Measurements from ENCODE around the gene PKD1. TPM values are rescaled to one million over a fixed set of nuclear protein-coding genes. Genes with fewer than 3 reads are reported as not detected.
"Not testable (repeated sequence)": the region's sequence is repeated elsewhere in the genome, so short reads cannot be mapped to it uniquely, and the experiment has no call there.

PKD1 gene
- total RNA-seq, 2 donors from 2014 or later = 205 to 349 TPM

- intact Hi-C loops (cut with DNase I) = no loop called here
- TF ChIP-seq, protein P1, sequence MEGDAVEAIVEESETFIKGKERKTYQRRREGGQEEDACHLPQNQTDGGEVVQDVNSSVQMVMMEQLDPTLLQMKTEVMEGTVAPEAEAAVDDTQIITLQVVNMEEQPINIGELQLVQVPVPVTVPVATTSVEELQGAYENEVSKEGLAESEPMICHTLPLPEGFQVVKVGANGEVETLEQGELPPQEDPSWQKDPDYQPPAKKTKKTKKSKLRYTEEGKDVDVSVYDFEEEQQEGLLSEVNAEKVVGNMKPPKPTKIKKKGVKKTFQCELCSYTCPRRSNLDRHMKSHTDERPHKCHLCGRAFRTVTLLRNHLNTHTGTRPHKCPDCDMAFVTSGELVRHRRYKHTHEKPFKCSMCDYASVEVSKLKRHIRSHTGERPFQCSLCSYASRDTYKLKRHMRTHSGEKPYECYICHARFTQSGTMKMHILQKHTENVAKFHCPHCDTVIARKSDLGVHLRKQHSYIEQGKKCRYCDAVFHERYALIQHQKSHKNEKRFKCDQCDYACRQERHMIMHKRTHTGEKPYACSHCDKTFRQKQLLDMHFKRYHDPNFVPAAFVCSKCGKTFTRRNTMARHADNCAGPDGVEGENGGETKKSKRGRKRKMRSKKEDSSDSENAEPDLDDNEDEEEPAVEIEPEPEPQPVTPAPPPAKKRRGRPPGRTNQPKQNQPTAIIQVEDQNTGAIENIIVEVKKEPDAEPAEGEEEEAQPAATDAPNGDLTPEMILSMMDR (IDR thresholded peaks at IDR 0.05) = no peak
- TF ChIP-seq POLR2AphosphoS5 (IDR thresholded peaks at IDR 0.05) = no peak
- TF ChIP-seq POLR2A (IDR thresholded peaks at IDR 0.05) = no peak
- Histone ChIP-seq H3K9me3 (no peaks in the 10 kb centered on the region), H3K27me3 (replicated peaks; ENCODE audit: insufficient read depth) (no peaks in the 10 kb centered on the region), H3K36me3 (no peaks in the 10 kb centered on the region), H3K4me1 (replicated peaks) (peaks cover 32% of the 10 kb centered on the region), H3K27ac (peak overlapping the region; percentile 84 to 92), H3K4me3 (no peak overlapping the region)
- WGBS = 69% methylated on average over 17 of the region's 17 CpGs
- DNase-seq (ENCODE audit: low spot score) = no peak
Observed at GRCh38 chr16:2122429-2122828, 13.3 kb downstream of the PKD1 start.

DNA sequence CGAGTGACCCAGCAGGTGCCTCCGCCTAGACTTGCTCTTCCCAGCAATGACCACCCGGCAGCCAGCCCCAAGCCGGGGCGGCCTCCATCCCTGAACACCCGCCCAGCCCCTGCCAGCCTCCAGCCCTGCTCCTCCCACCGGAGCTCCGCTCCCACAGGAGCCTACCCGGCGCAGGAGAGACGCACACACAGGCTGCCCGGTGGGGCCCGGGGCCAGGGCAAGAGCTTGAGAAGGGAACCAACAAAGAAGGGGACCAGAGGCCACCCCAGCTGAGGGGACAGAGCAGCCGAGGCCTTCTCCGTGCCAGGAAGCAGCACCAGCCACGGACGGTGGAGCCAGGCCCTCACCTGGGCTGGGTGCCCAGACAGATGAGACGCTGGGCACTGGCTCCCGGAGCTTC is 13.8 kb downstream of the PKD1 start:
- intact Hi-C loops (cut with DNase I) = no loop called here
- Histone ChIP-seq H3K27ac (peak overlapping the region; percentile 84 to 92), H3K27me3 (replicated peaks; ENCODE audit: insufficient read depth) (no peaks in the 10 kb centered on the region), H3K4me1 (replicated peaks) (peaks cover 31% of the 10 kb centered on the region), H3K9me3 (no peaks in the 10 kb centered on the region), H3K36me3 (no peaks in the 10 kb centered on the region), H3K4me3 (no peak overlapping the region)
- WGBS = 19% methylated on average over 18 of the region's 19 CpGs
- DNase-seq (ENCODE audit: low spot score) = peak; percentile 60
- TF ChIP-seq POLR2A (IDR thresholded peaks at IDR 0.05) (no peak), POLR2AphosphoS5 (IDR thresholded peaks at IDR 0.05) (peak; percentile 11)

- intact Hi-C loops (cut with DNase I); H3K4me3 ChIP-seq; H3K36me3 ChIP-seq; H3K9me3 ChIP-seq; H3K27me3 ChIP-seq (replicated peaks; ENCODE audit: insufficient read depth): not testable (repeated sequence)
- 32% methylated on average over 6 of the region's 9 CpGs for WGBS
- Histone ChIP-seq H3K4me1 (replicated peaks) (peaks cover 27% of the 10 kb centered on the region), H3K27ac (peak overlapping the region; percentile 84 to 92)
- TF ChIP-seq, protein P1 (IDR thresholded peaks at IDR 0.05) = peak in 2 of 4 experiments; percentile 38 to 55
- TF ChIP-seq POLR2AphosphoS5 (IDR thresholded peaks at IDR 0.05) = peak; percentile 23
- peak; percentile 49 for DNase-seq (ENCODE audit: low spot score)
Observed at GRCh38 chr16:2121325-2121724, 14.4 kb downstream of the PKD1 start.

- H3K4me1 ChIP-seq (replicated peaks) = peaks cover 11% of the 10 kb centered on the region
- 59% methylated on average over 14 of the region's 35 CpGs for WGBS
- DNase-seq (ENCODE audit: low spot score); H3K27ac ChIP-seq; H3K36me3 ChIP-seq; H3K9me3 ChIP-seq; H3K27me3 ChIP-seq (replicated peaks; ENCODE audit: insufficient read depth); H3K4me3 ChIP-seq; intact Hi-C loops (cut with DNase I): not testable (repeated sequence)
Observed at GRCh38 chr16:2117960-2118722, 17.6 kb downstream of the PKD1 start.

GRCh38 chr16:2117341-2117740 is 18.4 kb downstream of the PKD1 start:
- H3K27me3 ChIP-seq (replicated peaks; ENCODE audit: insufficient read depth); H3K27ac ChIP-seq; H3K4me1 ChIP-seq (replicated peaks); H3K4me3 ChIP-seq; DNase-seq (ENCODE audit: low spot score); intact Hi-C loops (cut with DNase I); H3K36me3 ChIP-seq; H3K9me3 ChIP-seq: not testable (repeated sequence)
- no CpG with 5 or more reads among the region's 25 CpGs for WGBS

- H3K4me3 ChIP-seq; H3K27me3 ChIP-seq (replicated peaks; ENCODE audit: insufficient read depth); H3K4me1 ChIP-seq (replicated peaks); H3K9me3 ChIP-seq; DNase-seq (ENCODE audit: low spot score); H3K36me3 ChIP-seq; H3K27ac ChIP-seq; intact Hi-C loops (cut with DNase I): not testable (repeated sequence)
- 90% methylated on average over 14 of the region's 24 CpGs for WGBS
Observed at GRCh38 chr16:2116428-2116827, 19.3 kb downstream of the PKD1 start.

- Histone ChIP-seq H3K4me3 (no peak overlapping the region), H3K27ac (no peak overlapping the region), H3K4me1 (replicated peaks) (peaks cover 4% of the 10 kb centered on the region), H3K9me3 (no peaks in the 10 kb centered on the region), H3K27me3 (replicated peaks; ENCODE audit: insufficient read depth) (no peaks in the 10 kb centered on the region), H3K36me3 (peaks cover 7 to 11% of the 10 kb centered on the region in 2 donors)
- 86% methylated on average over 13 of the region's 13 CpGs for WGBS
- no peak for DNase-seq (ENCODE audit: low spot score)
- TF ChIP-seq, protein P1 (IDR thresholded peaks at IDR 0.05) = no peak
- TF ChIP-seq POLR2AphosphoS5 (IDR thresholded peaks at IDR 0.05) = no peak
- no peak for TF ChIP-seq POLR2A (IDR thresholded peaks at IDR 0.05)
- intact Hi-C loops (cut with DNase I) = no loop called here
Observed at GRCh38 chr16:2115591-2115973, 20.1 kb downstream of the PKD1 start.

- H3K27me3 ChIP-seq (replicated peaks; ENCODE audit: insufficient read depth); DNase-seq (ENCODE audit: low spot score); H3K9me3 ChIP-seq; H3K4me1 ChIP-seq (replicated peaks); H3K27ac ChIP-seq; H3K4me3 ChIP-seq; intact Hi-C loops (cut with DNase I): not testable (repeated sequence)
- H3K36me3 ChIP-seq = peaks cover 7 to 14% of the 10 kb centered on the region in 2 donors
- 86% methylated on average over 30 of the region's 34 CpGs for WGBS
Observed at GRCh38 chr16:2114885-2115590, 20.7 kb downstream of the PKD1 start.

- H3K4me1 ChIP-seq (replicated peaks); H3K27me3 ChIP-seq (replicated peaks; ENCODE audit: insufficient read depth); H3K9me3 ChIP-seq; DNase-seq (ENCODE audit: low spot score); H3K27ac ChIP-seq; H3K4me3 ChIP-seq; intact Hi-C loops (cut with DNase I): not testable (repeated sequence)
- WGBS = 93% methylated on average over 23 of the region's 26 CpGs
- peaks cover 8 to 14% of the 10 kb centered on the region in 2 donors for H3K36me3 ChIP-seq
Observed at GRCh38 chr16:2114225-2114624, 21.5 kb downstream of the PKD1 start.
